Rectal smooth muscle tissue (tissue), 1 donor: ENCODE results near the gene HID1.

Experiments
- H3K27ac ChIP-seq: one replicate; pipeline ENCODE4 v1.7.0; 2013; ENCODE audit warnings: low read depth, low read length, inconsistent platforms
- H3K27me3 ChIP-seq: one replicate; pipeline ENCODE4 v1.7.0; 2013; ENCODE audit warnings: low read length; ENCODE audit not compliant: control insufficient read depth, insufficient read depth
- H3K36me3 ChIP-seq: one replicate; pipeline ENCODE4 v1.7.0; 2013; ENCODE audit warnings: low read length; ENCODE audit not compliant: control insufficient read depth, insufficient read depth
- H3K4me1 ChIP-seq: one replicate; pipeline ENCODE4 v1.7.0; 2013; ENCODE audit warnings: low read length; ENCODE audit not compliant: control insufficient read depth, insufficient read depth
- H3K4me3 ChIP-seq: one replicate; pipeline ENCODE4 v1.7.0; 2013; ENCODE audit warnings: low read length
- H3K9ac ChIP-seq: one replicate; pipeline ENCODE4 v1.7.0; 2013; ENCODE audit warnings: low read length

The HID1 gene

DNA sequence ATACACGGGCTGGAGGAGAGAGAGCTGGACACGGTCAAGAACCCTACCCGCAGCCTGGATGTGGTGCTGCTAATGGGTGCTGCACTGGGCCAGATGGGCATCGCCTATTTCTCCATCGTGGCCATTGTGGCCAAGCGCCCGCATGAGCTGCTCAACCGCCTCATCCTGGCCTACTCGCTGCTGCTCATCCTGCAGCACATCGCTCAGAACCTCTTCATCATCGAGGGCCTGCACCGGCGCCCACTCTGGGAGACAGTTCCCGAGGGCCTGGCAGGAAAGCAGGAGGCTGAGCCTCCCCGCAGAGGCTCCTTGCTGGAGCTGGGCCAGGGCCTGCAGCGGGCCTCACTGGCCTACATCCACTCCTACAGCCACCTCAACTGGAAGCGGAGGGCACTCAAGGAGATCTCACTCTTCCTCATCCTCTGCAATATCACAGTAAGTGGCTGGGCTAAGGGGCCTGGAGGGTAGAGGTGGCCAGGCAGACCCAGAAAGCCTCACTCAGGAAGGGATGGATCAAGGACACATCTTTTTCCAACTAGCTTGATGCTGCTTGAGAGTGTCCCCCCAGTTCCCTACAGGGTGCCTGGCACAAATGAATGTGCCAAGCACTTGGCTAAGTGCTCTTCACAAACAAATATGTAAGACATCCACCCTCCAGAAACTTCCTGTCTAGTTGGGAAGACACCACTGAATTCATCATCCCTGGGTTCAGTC lies 25.4 kb downstream of the HID1 start:
- Histone ChIP-seq H3K27ac (no peak overlapping the region), H3K27me3 (peaks cover 5% of the 10 kb centered on the region), H3K36me3 (no peaks in the 10 kb centered on the region), H3K4me1 (no peaks in the 10 kb centered on the region), H3K9ac (no peak overlapping the region), H3K4me3 (no peak overlapping the region)

DNA sequence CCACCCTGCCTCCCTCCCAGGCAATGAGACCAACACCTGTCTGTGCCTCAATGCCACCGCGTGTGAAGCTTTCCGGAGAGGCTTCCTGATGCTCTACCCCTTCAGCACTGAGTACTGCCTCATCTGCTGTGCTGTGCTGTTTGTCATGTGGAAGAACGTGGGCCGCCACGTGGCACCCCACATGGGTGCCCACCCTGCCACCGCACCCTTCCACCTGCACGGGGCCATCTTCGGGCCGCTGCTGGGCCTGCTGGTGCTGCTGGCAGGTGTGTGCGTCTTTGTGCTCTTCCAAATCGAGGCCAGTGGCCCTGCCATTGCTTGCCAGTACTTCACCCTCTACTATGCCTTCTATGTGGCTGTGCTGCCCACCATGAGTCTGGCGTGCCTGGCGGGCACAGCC lies 25.9 kb downstream of the HID1 start:
- H3K36me3 ChIP-seq: no peaks in the 10 kb centered on the region
- H3K27me3 ChIP-seq: peaks cover 5% of the 10 kb centered on the region
- no peaks in the 10 kb centered on the region for H3K4me1 ChIP-seq
- no peak overlapping the region for H3K4me3 ChIP-seq
- no peak overlapping the region for H3K27ac ChIP-seq
- no peak overlapping the region for H3K9ac ChIP-seq

DNA sequence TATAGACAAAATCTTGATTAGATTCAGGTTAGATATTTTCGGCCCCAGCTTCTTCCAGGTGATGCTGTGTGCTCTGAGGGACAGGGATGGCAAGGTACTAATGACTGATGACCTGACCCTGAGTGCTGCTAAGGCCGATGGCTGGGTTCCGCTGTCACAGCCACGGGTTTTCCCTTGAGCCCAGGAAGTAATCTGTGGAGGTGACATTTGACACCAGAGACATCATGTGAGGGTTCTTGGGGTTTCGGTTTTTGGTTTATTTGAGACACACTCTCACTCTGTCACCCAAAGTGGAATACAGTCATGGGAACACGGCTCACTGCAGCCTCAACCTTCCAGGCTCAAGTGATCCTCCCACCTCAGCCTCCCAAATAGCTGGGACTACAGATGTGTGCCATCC lies 27.0 kb downstream of the HID1 start:
- H3K27me3 ChIP-seq: peaks cover 2% of the 10 kb centered on the region
- H3K4me3 ChIP-seq: no peak overlapping the region
- no peaks in the 10 kb centered on the region for H3K36me3 ChIP-seq
- no peak overlapping the region for H3K27ac ChIP-seq
- no peak overlapping the region for H3K9ac ChIP-seq
- H3K4me1 ChIP-seq: no peaks in the 10 kb centered on the region

DNA sequence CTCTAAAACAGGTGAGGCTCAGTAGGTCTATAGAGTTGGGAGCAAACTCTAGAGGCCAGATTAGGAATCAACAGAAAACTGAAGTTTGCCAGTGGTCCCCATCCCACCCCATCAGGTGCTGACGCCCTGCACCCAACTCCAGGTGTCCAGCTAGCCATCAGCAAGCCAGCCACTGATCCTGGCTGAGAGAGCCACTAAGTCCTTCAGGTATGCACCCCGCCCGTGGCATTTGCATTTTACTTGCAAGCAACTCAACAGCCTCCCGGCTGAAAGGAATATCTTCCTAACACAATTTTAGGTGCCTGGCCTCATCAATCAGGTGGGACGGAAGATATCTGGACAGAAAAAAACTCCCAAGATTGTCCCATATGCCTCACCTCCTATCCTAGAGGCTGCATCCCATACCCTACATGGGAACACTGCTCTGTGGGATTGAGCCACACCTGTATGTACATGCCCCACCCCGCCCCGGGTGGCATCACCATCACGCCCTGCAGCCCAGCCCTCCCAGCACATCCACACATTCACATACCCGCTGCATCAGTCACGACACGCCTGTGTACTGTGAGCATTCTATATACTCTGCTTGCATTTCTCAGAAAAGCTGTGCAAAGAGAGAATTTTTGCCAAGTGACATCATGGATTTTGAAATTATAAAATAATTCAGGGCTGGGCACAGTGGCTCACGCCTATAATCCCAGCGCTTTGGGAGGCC lies 28.6 kb downstream of the HID1 start:
- H3K27me3 ChIP-seq: peaks cover 2% of the 10 kb centered on the region
- no peaks in the 10 kb centered on the region for H3K4me1 ChIP-seq
- no peak overlapping the region for H3K27ac ChIP-seq
- no peak overlapping the region for H3K4me3 ChIP-seq
- no peak overlapping the region for H3K9ac ChIP-seq
- no peaks in the 10 kb centered on the region for H3K36me3 ChIP-seq

DNA sequence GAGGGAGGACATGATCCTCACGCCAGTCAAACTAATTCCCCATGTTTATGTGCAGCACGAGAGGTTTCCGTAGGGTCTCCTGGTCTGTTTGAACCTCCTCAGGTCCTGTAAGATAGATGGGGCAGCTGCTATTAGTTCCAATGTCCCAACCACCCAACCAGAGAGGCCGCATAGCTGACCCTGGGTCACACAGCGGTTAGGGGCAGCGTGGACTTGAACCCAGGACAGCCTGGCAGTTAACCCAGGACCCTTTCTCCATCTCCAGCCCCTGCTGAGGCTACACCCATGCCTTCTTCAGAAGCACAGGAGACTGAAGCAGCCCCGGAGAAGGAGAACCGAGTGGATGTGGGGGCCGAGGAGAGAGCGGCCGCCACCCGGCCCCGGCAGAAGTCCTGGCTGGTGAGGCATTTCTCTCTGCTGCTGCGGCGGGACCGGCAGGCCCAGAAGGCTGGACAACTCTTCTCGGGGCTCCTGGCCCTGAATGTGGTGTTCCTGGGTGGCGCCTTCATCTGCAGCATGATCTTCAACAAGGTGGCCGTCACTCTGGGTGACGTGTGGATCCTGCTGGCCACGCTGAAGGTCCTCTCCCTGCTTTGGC lies 31.3 kb downstream of the HID1 start:
- Histone ChIP-seq H3K4me3 (no peak overlapping the region), H3K27me3 (peaks cover 21% of the 10 kb centered on the region), H3K9ac (no peak overlapping the region), H3K36me3 (no peaks in the 10 kb centered on the region), H3K4me1 (no peaks in the 10 kb centered on the region), H3K27ac (no peak overlapping the region)

DNA sequence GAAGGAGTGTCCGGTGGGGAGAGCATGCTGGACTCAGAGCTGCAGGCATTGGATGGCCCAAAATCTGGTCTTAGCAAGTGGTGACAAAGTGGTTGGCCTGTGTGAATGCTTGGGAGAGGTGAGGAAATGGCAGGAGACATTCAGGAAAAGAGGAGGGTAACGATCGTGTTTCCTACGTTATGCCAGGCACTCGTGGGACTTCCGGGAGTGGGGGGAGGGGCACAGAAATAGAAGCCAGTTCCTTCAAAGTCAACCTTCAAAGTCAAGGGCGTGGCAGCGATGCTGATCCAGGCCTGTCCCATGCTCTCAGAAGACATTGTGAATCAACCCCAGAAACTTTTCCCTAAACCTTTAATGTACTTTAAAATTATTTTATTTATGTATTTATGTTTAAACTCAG lies 33.0 kb downstream of the HID1 start:
- no peaks in the 10 kb centered on the region for H3K36me3 ChIP-seq
- no peak overlapping the region for H3K27ac ChIP-seq
- H3K27me3 ChIP-seq: peaks cover 30% of the 10 kb centered on the region
- no peak overlapping the region for H3K4me3 ChIP-seq
- H3K9ac ChIP-seq: no peak overlapping the region
- no peaks in the 10 kb centered on the region for H3K4me1 ChIP-seq

DNA sequence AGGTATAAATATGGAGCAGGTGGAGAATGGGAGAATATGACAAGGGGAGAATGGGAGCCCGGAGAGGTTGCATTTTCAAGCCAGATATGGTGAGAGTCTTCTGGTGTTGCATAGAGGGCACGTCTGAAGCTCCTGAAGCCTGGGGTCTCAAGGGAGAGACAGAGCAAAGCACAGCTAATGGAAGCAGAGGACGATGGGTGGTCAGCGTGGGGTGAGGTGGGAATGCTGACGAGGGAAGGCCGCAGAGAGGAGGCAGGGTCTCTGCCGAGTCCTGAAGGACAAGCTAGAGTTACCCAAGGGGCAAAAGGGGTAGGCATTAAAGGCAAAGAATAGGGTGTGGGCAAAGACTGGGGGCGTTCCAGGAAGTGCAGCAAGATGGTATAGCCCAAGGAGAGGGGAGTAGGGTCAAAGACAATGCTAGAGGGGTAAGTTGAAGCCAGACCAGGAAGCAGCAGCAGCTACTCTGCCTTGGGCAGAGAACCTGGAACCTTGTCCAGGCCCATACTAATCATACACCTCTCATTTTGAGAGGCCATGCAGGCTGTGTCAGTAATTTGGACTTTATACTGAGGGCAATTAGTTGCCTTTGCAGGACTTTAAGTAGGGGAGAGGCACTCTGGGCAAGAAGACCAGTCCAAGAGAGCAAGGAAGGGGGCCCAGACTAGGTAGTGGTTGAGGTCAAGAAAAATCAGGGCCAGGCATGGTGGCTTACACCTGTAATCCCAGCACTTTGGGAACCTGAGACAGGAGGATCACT lies 34.2 kb downstream of the HID1 start:
- Histone ChIP-seq H3K4me3 (no peak overlapping the region), H3K27ac (no peak overlapping the region), H3K9ac (no peak overlapping the region), H3K27me3 (peaks cover 31% of the 10 kb centered on the region), H3K36me3 (no peaks in the 10 kb centered on the region), H3K4me1 (no peaks in the 10 kb centered on the region)

DNA sequence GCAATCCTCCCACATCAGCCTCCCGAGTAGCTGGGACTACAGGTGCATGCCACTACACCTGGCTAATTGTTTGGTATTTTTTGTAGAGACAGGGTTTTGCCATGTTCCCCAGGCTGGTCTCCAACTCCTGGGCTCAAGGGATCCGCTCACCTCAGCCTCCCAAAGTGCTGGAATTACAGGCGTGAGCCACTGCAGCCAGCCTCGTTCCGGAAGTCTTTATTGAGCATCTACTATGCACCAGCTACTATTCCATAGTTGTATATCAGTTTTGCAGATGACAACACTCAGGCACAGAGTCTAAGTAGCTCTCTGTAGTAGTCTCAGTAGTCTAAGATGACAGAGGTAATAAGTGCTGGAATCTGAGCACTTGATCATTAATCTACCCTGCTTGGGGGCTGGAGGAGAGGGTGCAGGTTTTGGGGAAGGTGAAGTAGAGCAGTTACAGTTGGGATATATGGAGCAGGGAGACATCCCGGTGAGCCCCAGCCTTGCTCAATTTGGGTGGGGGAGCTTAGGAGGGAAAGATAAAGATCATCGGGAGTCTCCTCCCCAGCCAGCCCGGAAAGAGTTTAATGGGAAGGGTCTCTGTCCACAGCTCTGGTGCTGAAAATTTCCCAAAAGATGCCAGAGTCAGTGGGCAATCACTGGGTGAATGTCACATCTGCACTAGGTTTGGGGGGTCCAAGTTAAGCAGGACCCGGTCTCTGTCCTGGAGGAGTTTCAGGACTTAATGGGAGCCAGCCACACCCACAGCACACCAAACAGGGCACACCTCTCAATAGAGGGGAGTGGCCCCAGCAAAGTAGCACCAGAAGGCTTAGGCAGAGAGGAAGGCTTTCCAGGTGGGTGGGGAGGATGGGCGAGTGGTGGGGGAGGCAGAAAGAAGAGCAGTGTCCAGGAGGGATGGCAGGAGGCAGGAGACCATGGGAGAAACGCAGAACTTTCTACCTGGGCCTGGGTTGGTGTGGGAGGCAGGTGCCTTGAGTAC lies 35.2 kb downstream of the HID1 start:
- Histone ChIP-seq H3K4me1 (no peaks in the 10 kb centered on the region), H3K9ac (no peak overlapping the region), H3K4me3 (no peak overlapping the region), H3K27me3 (peaks cover 34% of the 10 kb centered on the region), H3K27ac (no peak overlapping the region), H3K36me3 (no peaks in the 10 kb centered on the region)

DNA sequence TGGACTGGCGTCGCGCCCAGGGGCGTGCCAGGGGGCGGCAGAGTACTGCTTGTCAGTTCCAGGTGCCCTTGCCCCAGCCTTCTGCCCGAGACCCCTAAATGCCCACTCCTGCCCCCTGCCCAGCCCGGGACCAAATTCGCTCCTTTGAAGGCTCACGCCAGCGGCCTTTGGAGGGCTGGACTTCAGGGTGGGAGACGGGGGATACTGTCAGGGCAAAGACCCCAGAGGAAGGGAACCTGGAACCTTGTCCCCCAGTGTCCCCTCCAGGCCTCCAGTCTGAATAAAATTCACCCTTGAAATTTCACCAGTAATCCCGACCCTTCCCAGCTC lies 36.1 kb downstream of the HID1 start:
- Histone ChIP-seq H3K36me3 (no peaks in the 10 kb centered on the region), H3K9ac (no peak overlapping the region), H3K4me1 (no peaks in the 10 kb centered on the region), H3K4me3 (no peak overlapping the region), H3K27me3 (peaks cover 34% of the 10 kb centered on the region), H3K27ac (no peak overlapping the region)

DNA sequence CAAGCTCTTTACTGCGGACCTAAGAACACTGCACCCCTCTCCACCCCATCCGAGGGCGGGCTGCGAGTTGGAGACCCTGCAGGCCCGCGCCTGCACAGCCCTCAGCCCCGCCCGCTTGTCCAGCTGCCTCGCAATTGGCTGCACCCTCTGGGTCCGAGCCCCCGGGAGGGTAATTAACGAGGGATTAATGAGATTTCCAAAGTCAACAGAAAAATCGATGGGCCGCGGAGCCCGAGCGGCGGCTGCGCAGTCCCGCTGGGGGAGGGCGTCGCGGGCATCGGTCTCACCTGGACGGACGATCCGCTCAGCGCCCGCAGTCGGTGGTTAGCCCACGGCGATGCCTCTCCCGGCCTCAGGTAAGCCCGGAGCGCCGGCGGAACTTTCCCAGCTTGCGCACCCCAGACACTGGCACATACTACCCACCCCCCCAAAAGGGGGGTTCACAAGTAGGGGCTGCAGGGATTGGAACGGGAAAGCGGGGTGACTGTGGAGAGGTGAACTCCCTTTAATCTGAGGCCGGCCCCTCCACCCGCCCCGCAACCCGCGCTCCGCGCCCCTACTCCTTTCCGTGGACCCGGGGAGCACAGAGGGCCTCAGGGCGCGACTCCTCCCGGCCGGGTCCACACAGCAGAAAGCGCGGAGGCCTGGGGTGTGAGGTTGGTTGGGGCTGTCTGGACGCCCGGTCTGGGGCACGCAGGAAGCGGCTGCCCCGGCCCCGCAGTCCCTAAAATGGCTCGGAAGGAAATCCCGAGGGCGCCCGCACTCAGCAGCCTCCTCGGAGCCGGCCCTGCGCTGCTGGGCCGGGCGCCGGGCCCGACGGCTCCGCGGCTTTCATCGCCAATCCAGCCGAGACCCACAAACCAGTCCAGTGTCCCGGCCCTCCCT lies 36.7 kb downstream of the HID1 start, which contains the start of gene OTOP3:
Gene OTOP3, plus strand, starts transcription at position 314 of the 885 bp plus-strand sequence. Its CDS starts 24 bp downstream, at position 338.
- peaks cover 36% of the 10 kb centered on the region for H3K27me3 ChIP-seq

DNA sequence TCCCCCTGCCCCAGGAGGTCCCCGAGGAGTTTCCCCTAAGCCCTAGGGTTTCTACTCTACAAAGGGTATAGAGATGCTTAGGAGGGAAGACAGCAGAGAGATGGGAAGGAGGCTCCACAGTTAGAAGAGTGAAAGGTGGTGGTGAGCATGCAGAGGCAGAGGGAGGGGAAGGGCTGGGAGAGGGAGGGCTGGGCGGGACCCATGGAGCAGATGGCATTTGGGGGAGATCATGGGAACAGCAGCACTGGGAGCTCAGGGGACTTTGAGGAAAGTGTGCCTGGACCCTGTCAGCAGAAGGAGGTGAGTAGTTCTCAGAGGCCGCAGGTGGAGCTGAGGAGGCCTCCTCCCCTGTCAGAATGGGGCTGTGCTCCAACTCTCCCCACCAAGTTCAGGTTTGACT lies 37.5 kb downstream of the HID1 start:
- H3K4me1 ChIP-seq: no peaks in the 10 kb centered on the region
- H3K36me3 ChIP-seq: no peaks in the 10 kb centered on the region
- H3K27me3 ChIP-seq: peaks cover 36% of the 10 kb centered on the region
- H3K9ac ChIP-seq: no peak overlapping the region
- H3K4me3 ChIP-seq: no peak overlapping the region
- H3K27ac ChIP-seq: no peak overlapping the region

More for the DNA sequence above, 36.7 kb downstream of the HID1 start, which contains the start of gene OTOP3:
- Histone ChIP-seq H3K4me3 (no peak within 1 kb of the TSS), H3K4me1 (no peaks in the 10 kb centered on the region), H3K27ac (no peak within 1 kb of the TSS), H3K36me3 (no peaks in the 10 kb centered on the region), H3K9ac (no peak within 1 kb of the TSS)
